ENCODE data around the gene EFCAB5.

GRCh38 chr17:30074254-30074653, 132.8 kb downstream of the EFCAB5 start:
- TF ChIP-seq MAX (IDR thresholded peaks at IDR 0.05; ENCODE audit: low read depth): no peak
- TF ChIP-seq, protein P1, sequence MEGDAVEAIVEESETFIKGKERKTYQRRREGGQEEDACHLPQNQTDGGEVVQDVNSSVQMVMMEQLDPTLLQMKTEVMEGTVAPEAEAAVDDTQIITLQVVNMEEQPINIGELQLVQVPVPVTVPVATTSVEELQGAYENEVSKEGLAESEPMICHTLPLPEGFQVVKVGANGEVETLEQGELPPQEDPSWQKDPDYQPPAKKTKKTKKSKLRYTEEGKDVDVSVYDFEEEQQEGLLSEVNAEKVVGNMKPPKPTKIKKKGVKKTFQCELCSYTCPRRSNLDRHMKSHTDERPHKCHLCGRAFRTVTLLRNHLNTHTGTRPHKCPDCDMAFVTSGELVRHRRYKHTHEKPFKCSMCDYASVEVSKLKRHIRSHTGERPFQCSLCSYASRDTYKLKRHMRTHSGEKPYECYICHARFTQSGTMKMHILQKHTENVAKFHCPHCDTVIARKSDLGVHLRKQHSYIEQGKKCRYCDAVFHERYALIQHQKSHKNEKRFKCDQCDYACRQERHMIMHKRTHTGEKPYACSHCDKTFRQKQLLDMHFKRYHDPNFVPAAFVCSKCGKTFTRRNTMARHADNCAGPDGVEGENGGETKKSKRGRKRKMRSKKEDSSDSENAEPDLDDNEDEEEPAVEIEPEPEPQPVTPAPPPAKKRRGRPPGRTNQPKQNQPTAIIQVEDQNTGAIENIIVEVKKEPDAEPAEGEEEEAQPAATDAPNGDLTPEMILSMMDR (IDR thresholded peaks at IDR 0.05): no peak
- TF ChIP-seq, protein P2, sequence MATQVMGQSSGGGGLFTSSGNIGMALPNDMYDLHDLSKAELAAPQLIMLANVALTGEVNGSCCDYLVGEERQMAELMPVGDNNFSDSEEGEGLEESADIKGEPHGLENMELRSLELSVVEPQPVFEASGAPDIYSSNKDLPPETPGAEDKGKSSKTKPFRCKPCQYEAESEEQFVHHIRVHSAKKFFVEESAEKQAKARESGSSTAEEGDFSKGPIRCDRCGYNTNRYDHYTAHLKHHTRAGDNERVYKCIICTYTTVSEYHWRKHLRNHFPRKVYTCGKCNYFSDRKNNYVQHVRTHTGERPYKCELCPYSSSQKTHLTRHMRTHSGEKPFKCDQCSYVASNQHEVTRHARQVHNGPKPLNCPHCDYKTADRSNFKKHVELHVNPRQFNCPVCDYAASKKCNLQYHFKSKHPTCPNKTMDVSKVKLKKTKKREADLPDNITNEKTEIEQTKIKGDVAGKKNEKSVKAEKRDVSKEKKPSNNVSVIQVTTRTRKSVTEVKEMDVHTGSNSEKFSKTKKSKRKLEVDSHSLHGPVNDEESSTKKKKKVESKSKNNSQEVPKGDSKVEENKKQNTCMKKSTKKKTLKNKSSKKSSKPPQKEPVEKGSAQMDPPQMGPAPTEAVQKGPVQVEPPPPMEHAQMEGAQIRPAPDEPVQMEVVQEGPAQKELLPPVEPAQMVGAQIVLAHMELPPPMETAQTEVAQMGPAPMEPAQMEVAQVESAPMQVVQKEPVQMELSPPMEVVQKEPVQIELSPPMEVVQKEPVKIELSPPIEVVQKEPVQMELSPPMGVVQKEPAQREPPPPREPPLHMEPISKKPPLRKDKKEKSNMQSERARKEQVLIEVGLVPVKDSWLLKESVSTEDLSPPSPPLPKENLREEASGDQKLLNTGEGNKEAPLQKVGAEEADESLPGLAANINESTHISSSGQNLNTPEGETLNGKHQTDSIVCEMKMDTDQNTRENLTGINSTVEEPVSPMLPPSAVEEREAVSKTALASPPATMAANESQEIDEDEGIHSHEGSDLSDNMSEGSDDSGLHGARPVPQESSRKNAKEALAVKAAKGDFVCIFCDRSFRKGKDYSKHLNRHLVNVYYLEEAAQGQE (IDR thresholded peaks at IDR 0.05; ENCODE audit: low read depth, low read length): no peak
- TF ChIP-seq MXI1 (IDR thresholded peaks at IDR 0.05; ENCODE audit: low read depth, low read length): no peak
- no peak for TF ChIP-seq YY1 (IDR thresholded peaks at IDR 0.05; ENCODE audit: low read depth)
- no peak for TF ChIP-seq EP300 (IDR thresholded peaks at IDR 0.05; ENCODE audit: borderline replicate concordance in 1 of 2, low read depth in 1 of 2, low read length in 1 of 2)
- TF ChIP-seq NRF1 (IDR thresholded peaks at IDR 0.05; ENCODE audit: low read depth, low read length): no peak
